SKM-1 treated with dmso at 0.1 percent for 144 hours (cell line): ENCODE results near the gene NCOA1.

Experiments
- DNase-seq: peaks from one replicate; lab custom pipeline; 2025; ENCODE audit not compliant: unreplicated experiment; lab: John Stamatoyannopoulos, UW

NCOA1 gene

GRCh38 chr2:24501813-24502212 lies 10.8 kb downstream of the NCOA1 start:
- DNase-seq, result no peak

GRCh38 chr2:24505534-24506275 lies 14.7 kb downstream of the NCOA1 start:
- no peak for DNase-seq

DNA sequence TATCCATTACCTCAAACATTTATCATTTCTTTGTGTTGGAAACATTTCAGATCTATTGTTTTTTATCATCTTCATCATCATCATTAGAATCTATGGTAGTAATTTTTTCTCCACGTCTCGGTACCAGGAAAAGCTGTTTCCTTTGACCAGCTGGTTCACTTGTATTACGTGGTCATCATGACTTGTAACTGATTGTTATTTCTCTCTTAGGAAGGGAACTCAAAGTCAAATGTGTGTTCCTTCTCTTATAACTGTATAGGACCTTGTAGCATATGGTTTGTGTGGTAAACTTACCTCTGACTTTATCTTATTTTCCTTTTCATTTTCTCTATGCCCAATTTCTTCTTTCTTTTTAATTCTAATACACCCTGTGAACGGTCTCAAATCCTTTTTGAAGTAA lies 16.5 kb downstream of the NCOA1 start:
- no peak for DNase-seq

- peak; percentile 12 for DNase-seq
Measured at GRCh38 chr2:24508878-24509277, 17.8 kb downstream of the NCOA1 start.

- no peak for DNase-seq
Measured at GRCh38 chr2:24509425-24509824, 18.4 kb downstream of the NCOA1 start.

GRCh38 chr2:24509840-24510239 lies 18.8 kb downstream of the NCOA1 start:
- DNase-seq, result no peak

DNA sequence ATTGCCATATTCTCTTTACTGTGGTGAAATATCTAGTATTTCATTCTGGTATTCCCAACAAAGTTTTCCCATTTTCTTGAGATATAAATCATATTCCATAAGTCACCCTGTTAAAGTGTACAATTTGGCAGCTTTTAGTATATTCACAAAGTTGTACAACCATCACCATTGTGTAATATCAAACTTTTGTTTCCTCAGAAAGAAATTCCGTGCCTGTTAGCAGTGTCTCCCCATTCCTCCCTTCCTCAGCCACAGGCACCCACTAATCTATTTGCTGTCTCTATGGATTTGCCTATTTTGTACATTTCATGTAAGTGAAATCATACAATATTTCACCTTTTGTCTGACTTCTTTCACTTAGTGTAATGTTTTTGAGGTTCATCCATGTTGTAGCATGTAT lies 19.7 kb downstream of the NCOA1 start:
- no peak for DNase-seq

- DNase-seq, result no peak
Measured at GRCh38 chr2:24511198-24511597, 20.1 kb downstream of the NCOA1 start.

- no peak for DNase-seq
Measured at GRCh38 chr2:24511894-24512293, 20.8 kb downstream of the NCOA1 start.

- DNase-seq, result no peak
Measured at GRCh38 chr2:24512404-24512803, 21.4 kb downstream of the NCOA1 start.

DNA sequence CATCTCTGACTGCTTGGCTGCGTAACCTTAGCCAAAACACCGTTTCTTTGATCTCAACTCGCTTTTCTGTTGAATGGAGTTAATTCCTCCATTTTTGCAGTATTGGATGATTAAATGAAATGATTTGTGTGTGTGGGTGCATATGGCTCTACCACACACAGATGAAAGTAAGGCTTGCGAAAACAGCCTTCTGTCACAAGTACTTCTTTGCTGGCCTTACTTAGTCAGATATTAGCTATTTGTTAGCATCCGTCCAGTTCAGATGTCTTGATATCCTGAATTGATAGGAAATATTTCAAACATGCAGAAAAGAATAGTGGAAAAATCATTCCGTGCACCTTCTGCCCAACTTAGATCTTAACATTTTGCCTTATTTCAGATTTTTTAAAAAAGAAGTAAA lies 21.8 kb downstream of the NCOA1 start:
- no peak for DNase-seq

DNA sequence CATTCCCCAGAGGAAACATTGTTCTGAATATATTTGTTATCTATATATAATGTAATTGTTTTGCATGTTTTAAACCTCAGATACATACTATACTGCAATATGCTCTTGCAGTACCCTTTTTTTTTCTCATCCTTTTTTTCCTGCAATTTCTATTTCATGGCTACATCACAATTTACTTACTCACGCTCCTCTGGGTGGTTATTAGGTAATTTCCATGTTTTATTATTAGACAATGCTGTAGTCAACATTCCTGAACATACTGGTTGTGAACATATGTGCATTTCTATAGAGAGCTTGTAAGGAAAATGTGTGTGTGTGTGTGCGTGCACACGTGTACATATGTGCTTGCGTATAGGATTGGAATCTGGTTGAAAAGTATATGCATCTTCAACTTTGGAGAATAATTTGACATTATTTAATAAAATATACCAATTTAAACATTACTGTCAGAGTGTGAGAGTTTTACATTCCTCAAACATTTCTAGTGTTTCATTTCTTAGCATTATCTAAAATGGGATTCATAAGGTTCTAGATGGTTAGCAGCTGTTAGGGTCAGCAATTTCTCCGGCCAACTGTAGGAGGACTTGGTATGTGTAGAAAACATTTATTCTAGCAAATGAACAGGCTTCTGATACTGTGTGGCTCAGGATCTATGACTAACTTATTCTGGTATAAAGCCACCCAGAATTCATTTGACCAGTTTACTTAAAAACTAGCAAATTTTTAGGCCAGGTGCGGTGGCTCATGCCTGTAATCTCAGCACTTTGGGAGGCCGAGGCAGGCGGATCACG lies 22.4 kb downstream of the NCOA1 start:
- no peak for DNase-seq

DNA sequence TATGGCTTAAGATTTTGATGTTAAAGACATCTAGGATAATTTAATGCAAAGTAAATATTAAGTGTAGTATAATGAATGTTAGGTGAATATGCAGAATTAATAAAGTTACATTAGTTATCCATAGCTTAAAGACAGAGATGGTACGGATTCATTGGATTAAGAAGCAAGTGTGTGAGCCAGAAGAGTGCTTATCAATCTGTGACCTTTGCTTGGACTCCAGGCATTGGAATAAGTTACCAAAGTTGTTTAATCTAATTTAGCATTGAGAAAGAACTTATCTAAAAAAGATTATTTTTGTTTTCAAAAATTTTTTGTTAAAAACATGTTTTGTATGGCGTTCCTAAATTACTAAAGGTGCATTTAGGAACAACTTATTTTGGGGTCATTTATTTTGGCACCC lies 23.8 kb downstream of the NCOA1 start:
- no peak for DNase-seq

GRCh38 chr2:24515335-24515734 lies 24.3 kb downstream of the NCOA1 start:
- no peak for DNase-seq

- DNase-seq, result no peak
Measured at GRCh38 chr2:24515831-24516230, 24.8 kb downstream of the NCOA1 start.

GRCh38 chr2:24517247-24517646 lies 26.2 kb downstream of the NCOA1 start:
- DNase-seq, result no peak

- no peak for DNase-seq
Measured at GRCh38 chr2:24520175-24520574, 29.1 kb downstream of the NCOA1 start.

- no peak for DNase-seq
Measured at GRCh38 chr2:24521162-24521857, 30.3 kb downstream of the NCOA1 start.

- no peak for DNase-seq
Measured at GRCh38 chr2:24521975-24522639, 31.1 kb downstream of the NCOA1 start.

DNA sequence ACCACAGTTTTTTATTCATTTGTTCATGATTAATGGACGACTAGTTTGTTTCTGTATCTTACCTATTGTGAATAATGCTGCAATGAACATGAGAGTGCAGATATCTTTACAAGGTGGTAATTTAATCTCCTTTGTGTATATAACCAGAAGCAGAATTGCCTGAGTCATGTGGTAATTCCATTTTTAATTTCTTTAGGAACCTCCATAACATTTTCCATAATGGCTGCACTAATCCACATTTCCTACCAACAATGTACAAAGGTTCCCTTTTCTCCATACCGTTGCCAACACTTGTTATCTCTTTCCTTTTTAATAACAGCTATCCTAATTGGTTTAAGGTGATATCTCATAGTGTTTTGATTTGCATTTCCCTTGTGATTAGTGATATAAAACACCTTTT lies 36.5 kb downstream of the NCOA1 start:
- no peak for DNase-seq

- no peak for DNase-seq
Measured at GRCh38 chr2:24530796-24531195, 39.7 kb downstream of the NCOA1 start.
